SU-DHL-6 (cell line): ENCODE results near the gene CYTH1.

Source experiments
- CTCF ChIP-seq: fragments of 200-600 bp; sonication (generic); IDR thresholded peaks from one replicate; pipeline ENCODE4 v1.5.1; 2017; ENCODE audit warnings: antibody characterized with exemption, mild to moderate bottlenecking, low read length, moderate library complexity; ENCODE audit not compliant: insufficient read depth, poor library complexity, severe bottlenecking
- EZH2phosphoT487 ChIP-seq: fragments of 200-600 bp; sonication (generic), shearing (Covaris generic); conservative IDR thresholded peaks from 2 replicates; pipeline ENCODE4 v1.6.1; 2018; ENCODE audit warnings: mild to moderate bottlenecking, antibody characterized with exemption, low read length, moderate library complexity, mixed read lengths

GRCh38 chr17:78674595-78675315 lies 107.3 kb downstream of the CYTH1 start:
- TF ChIP-seq CTCF (no peak), EZH2phosphoT487 (no peak)
